ENCODE results near the gene ARHGEF11.

The ARHGEF11 gene

DNA sequence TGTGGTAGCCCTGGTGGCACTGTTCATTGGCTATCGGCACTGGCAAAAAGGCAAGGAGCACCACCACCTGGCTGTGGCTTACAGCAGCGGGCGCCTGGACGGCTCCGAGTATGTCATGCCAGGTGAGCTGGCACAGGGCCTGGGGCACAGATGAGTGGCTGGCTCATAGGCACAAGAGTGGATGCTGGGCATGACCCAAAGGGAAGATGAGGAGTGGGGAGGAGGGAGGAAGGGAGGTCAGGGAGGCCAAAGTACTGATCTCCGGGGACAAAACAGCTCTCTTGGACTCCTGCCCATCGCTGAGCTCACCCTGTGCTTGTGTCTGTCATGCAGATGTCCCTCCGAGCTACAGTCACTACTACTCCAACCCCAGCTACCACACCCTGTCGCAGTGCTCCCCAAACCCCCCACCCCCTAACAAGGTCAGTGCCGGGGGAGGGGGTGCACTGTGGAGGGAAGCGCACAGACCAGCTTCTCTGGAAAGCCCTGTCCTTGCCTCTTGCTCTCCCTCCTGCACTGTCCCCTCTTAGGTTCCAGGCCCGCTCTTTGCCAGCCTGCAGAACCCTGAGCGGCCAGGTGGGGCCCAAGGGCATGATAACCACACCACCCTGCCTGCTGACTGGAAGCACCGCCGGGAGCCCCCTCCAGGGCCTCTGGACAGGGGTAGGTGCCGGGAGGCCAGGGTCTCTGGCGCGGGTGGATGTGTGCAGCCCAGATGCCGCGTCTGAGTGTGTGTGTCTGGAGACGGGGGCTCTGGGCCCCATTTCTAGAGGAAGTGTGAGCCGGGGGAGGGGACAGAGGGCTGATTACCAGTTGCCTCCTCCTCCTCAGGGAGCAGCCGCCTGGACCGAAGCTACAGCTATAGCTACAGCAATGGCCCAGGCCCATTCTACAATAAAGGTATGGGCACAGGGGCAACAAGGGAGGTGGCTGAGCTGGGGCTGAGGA, 132.4 kb downstream of the ARHGEF11 start:
- Histone ChIP-seq H3K4me2 (ENCODE audit: low read depth, low read length, poor library complexity, severe bottlenecking) (no peak overlapping the region), H4K20me1 (ENCODE audit: insufficient read depth, low read length, poor library complexity, severe bottlenecking) (no peaks in the 10 kb centered on the region), H2AFZ (ENCODE audit: low read length) (no peak overlapping the region), H3F3A (ENCODE audit: low read depth) (no peaks in the 10 kb centered on the region), H3K27me3 (ENCODE audit: insufficient read depth, low read length, poor library complexity, severe bottlenecking) (no peaks in the 10 kb centered on the region), H3K36me3 (ENCODE audit: insufficient read depth, low read length) (no peaks in the 10 kb centered on the region), H3K4me1 (ENCODE audit: insufficient read depth, low read length, poor library complexity, severe bottlenecking) (no peaks in the 10 kb centered on the region), H3K79me2 (ENCODE audit: insufficient read depth, low read length) (no peaks in the 10 kb centered on the region), H3K9ac (ENCODE audit: low read depth, low read length, poor library complexity, severe bottlenecking) (no peak overlapping the region), H3K4me3 (ENCODE audit: low read length, poor library complexity, severe bottlenecking) (no peak overlapping the region), H3K9me3 (ENCODE audit: insufficient read depth, low read depth, low read length) (no peaks in the 10 kb centered on the region), H3K9me2 (replicated peaks; ENCODE audit: low read depth, low read length) (no peaks in the 10 kb centered on the region)
- TF ChIP-seq, protein P1, sequence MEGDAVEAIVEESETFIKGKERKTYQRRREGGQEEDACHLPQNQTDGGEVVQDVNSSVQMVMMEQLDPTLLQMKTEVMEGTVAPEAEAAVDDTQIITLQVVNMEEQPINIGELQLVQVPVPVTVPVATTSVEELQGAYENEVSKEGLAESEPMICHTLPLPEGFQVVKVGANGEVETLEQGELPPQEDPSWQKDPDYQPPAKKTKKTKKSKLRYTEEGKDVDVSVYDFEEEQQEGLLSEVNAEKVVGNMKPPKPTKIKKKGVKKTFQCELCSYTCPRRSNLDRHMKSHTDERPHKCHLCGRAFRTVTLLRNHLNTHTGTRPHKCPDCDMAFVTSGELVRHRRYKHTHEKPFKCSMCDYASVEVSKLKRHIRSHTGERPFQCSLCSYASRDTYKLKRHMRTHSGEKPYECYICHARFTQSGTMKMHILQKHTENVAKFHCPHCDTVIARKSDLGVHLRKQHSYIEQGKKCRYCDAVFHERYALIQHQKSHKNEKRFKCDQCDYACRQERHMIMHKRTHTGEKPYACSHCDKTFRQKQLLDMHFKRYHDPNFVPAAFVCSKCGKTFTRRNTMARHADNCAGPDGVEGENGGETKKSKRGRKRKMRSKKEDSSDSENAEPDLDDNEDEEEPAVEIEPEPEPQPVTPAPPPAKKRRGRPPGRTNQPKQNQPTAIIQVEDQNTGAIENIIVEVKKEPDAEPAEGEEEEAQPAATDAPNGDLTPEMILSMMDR (conservative IDR thresholded peaks at IDR 0.05; ENCODE audit: low read length), result no peak
- no peak for TF ChIP-seq EZH2phosphoT487 (IDR thresholded peaks at IDR 0.05; ENCODE audit: borderline replicate concordance)

- no peaks in the 10 kb centered on the region for H3K36me3 ChIP-seq (ENCODE audit: insufficient read depth, low read length)
- no peak overlapping the region for H2AFZ ChIP-seq (ENCODE audit: low read length)
- no peaks in the 10 kb centered on the region for H3K27me3 ChIP-seq (ENCODE audit: insufficient read depth, low read length, poor library complexity, severe bottlenecking)
- H3K9me3 ChIP-seq (ENCODE audit: insufficient read depth, low read depth, low read length), result no peaks in the 10 kb centered on the region
- H3K9me2 ChIP-seq (replicated peaks; ENCODE audit: low read depth, low read length), result no peaks in the 10 kb centered on the region
- no peak overlapping the region for H3K4me2 ChIP-seq (ENCODE audit: low read depth, low read length, poor library complexity, severe bottlenecking)
- TF ChIP-seq EZH2phosphoT487 (IDR thresholded peaks at IDR 0.05; ENCODE audit: borderline replicate concordance), result no peak
- TF ChIP-seq, protein P1 (conservative IDR thresholded peaks at IDR 0.05; ENCODE audit: low read length), result no peak
- no peak overlapping the region for H3K4me3 ChIP-seq (ENCODE audit: low read length, poor library complexity, severe bottlenecking)
- H3K79me2 ChIP-seq (ENCODE audit: insufficient read depth, low read length), result no peaks in the 10 kb centered on the region
- no peak overlapping the region for H3K9ac ChIP-seq (ENCODE audit: low read depth, low read length, poor library complexity, severe bottlenecking)
- no peaks in the 10 kb centered on the region for H3F3A ChIP-seq (ENCODE audit: low read depth)
- H4K20me1 ChIP-seq (ENCODE audit: insufficient read depth, low read length, poor library complexity, severe bottlenecking), result no peaks in the 10 kb centered on the region
- H3K4me1 ChIP-seq (ENCODE audit: insufficient read depth, low read length, poor library complexity, severe bottlenecking), result peaks cover 4% of the 10 kb centered on the region
Measured at GRCh38 chr1:156912310-156912709, 133.2 kb downstream of the ARHGEF11 start.

- H2AFZ ChIP-seq (ENCODE audit: low read length), result no peak overlapping the region
- no peak overlapping the region for H3K4me2 ChIP-seq (ENCODE audit: low read depth, low read length, poor library complexity, severe bottlenecking)
- no peak overlapping the region for H3K4me3 ChIP-seq (ENCODE audit: low read length, poor library complexity, severe bottlenecking)
- no peaks in the 10 kb centered on the region for H4K20me1 ChIP-seq (ENCODE audit: insufficient read depth, low read length, poor library complexity, severe bottlenecking)
- H3K9me3 ChIP-seq (ENCODE audit: insufficient read depth, low read depth, low read length), result no peaks in the 10 kb centered on the region
- no peaks in the 10 kb centered on the region for H3K9me2 ChIP-seq (replicated peaks; ENCODE audit: low read depth, low read length)
- H3K4me1 ChIP-seq (ENCODE audit: insufficient read depth, low read length, poor library complexity, severe bottlenecking), result peaks cover 9% of the 10 kb centered on the region
- no peaks in the 10 kb centered on the region for H3K79me2 ChIP-seq (ENCODE audit: insufficient read depth, low read length)
- TF ChIP-seq EZH2phosphoT487 (IDR thresholded peaks at IDR 0.05; ENCODE audit: borderline replicate concordance), result no peak
- TF ChIP-seq, protein P1 (conservative IDR thresholded peaks at IDR 0.05; ENCODE audit: low read length), result no peak
- no peaks in the 10 kb centered on the region for H3K36me3 ChIP-seq (ENCODE audit: insufficient read depth, low read length)
- H3K9ac ChIP-seq (ENCODE audit: low read depth, low read length, poor library complexity, severe bottlenecking), result no peak overlapping the region
- H3K27me3 ChIP-seq (ENCODE audit: insufficient read depth, low read length, poor library complexity, severe bottlenecking), result no peaks in the 10 kb centered on the region
- H3F3A ChIP-seq (ENCODE audit: low read depth), result no peaks in the 10 kb centered on the region
Measured at GRCh38 chr1:156911577-156912298, 133.8 kb downstream of the ARHGEF11 start.
